Kidney tubule cell (primary cell): Measurements from ENCODE around the gene SRMS.
A peak's percentile ranks its signal among the peaks of the same experiment; 100 is the strongest.

Experiments used
- DNase-seq: peaks from one replicate; pipeline ENCODE4 v3.0.0-alpha.2; 2018; ENCODE audit warnings: low spot score

Gene SRMS

GRCh38 chr20:63538204-63539091, 9.1 kb downstream of the SRMS start:
- DNase-seq: peak; percentile 35

GRCh38 chr20:63537525-63538203, 9.9 kb downstream of the SRMS start:
- peak; percentile 97 for DNase-seq

GRCh38 chr20:63536997-63537524, 10.5 kb downstream of the SRMS start, which contains the start of gene PTK6:
TSS of gene PTK6 (minus strand) at chr20:63537376. CDS start at chr20:63537314, 62 bp downstream.
- no peak for DNase-seq

GRCh38 chr20:63536241-63536977, 11.1 kb downstream of the SRMS start:
- peak; percentile 40 for DNase-seq

GRCh38 chr20:63534831-63535651, 12.5 kb downstream of the SRMS start:
- DNase-seq: no peak

GRCh38 chr20:63534427-63534830, 13.1 kb downstream of the SRMS start:
- no peak for DNase-seq

- DNase-seq: no peak
These were observed 13.6 kb downstream of the SRMS start for GRCh38 chr20:63533871-63534393.

- no peak for DNase-seq
These were observed 14.2 kb downstream of the SRMS start for GRCh38 chr20:63533388-63533787.

GRCh38 chr20:63532449-63532971, 15.0 kb downstream of the SRMS start:
- DNase-seq: no peak

GRCh38 chr20:63531686-63532448, 15.7 kb downstream of the SRMS start:
- no peak for DNase-seq

- DNase-seq: no peak
These were observed 16.8 kb downstream of the SRMS start for GRCh38 chr20:63530788-63531160.

- DNase-seq: no peak
These were observed 17.4 kb downstream of the SRMS start for GRCh38 chr20:63529861-63530787.

- DNase-seq: no peak
These were observed 18.2 kb downstream of the SRMS start for GRCh38 chr20:63529180-63529860.

GRCh38 chr20:63527184-63527583, 20.4 kb downstream of the SRMS start:
- no peak for DNase-seq

GRCh38 chr20:63525971-63526370, 21.6 kb downstream of the SRMS start:
- DNase-seq: peak; percentile 48

- no peak for DNase-seq
These were observed 22.4 kb downstream of the SRMS start for GRCh38 chr20:63525185-63525584.

- no peak for DNase-seq
These were observed 24.5 kb downstream of the SRMS start for GRCh38 chr20:63522981-63523611.
